HG03196 (cell line): Measurements from ENCODE around the gene SLC7A4.
A peak's percentile ranks its signal among the peaks of the same experiment; 100 is the strongest.
"Not testable (repeated sequence)": the region's sequence is repeated elsewhere in the genome, so short reads cannot be mapped to it uniquely, and the experiment has no call there.

ENCODE experiments used
- ATAC-seq: cut with Tn5 transposase; IDR thresholded peaks from one replicate; pipeline ENCODE4 v1.9.1; 2021; ENCODE audit not compliant: unreplicated experiment

Gene SLC7A4

GRCh38 chr22:21022955-21023614 lies 9.3 kb downstream of the SLC7A4 start:
- no peak for ATAC-seq

DNA sequence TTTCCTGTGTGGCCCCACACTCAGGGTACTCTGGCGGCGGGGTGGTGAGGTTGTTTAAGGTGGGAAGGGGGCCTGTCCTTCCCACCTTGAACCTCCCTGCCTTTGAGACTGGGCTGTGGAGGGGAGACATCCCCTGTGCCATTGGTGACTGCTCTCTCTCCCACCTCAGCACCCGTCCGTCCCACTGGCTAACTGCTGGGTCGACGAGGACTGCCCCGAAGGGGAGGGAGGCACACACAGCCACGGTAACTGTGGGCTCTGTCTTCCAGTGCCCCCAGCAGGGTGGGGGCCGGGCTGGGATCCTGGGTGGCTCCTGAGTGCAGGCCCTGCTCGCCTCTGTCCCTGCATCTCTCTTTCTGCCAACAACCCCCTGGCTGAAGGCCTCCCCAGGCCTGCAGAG lies 9.9 kb downstream of the SLC7A4 start:
- no peak for ATAC-seq

GRCh38 chr22:21020802-21021429 lies 11.4 kb downstream of the SLC7A4 start:
- ATAC-seq, result no peak

- ATAC-seq, result no peak
These were observed 14.0 kb downstream of the SLC7A4 start for GRCh38 chr22:21018314-21018713.

DNA sequence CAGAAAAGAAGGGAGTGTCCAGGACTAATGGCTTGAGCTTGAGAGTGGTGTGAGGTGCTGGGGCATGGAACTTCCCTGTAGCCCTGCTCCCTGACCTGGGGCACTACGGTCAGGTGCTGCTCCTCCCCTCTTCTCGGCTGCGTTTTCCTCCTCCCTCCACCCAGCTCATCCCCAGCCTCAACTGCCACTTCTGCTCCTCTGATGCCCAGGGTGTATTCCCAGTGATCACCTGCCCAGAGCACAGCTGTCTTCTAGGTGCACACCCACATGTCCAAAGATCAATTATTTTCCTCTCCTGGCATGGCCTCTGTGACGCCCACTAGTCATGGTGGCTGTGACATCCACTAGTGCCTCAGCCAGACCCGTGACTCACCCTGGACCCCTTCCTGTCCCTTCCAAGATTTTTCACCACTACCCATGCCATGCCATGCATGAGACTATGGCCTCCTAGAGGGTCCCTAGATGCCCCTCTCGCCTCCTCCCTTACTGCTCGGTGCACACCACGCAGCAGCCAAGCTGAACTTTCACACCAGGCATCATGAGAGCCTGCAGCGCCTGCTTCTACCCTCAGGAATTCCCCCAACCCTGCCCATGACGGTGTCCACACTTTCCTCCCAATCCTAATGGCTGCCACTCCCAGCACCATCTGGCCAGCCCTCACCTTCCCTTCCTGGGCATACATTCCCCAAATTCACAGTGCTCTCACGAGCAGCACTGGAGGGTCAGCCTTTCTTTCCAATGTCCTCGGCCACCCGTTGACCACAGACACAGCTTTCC lies 15.5 kb downstream of the SLC7A4 start:
- ATAC-seq, result no peak

GRCh38 chr22:21015466-21016006 lies 16.8 kb downstream of the SLC7A4 start:
- ATAC-seq, result no peak

GRCh38 chr22:21014726-21015465 lies 17.5 kb downstream of the SLC7A4 start, which contains the start of gene P2RX6:
Gene P2RX6, plus strand, starts transcription at chr22:21015165. Its CDS starts 10 bp downstream, at chr22:21015175.
- ATAC-seq, result no peak

DNA sequence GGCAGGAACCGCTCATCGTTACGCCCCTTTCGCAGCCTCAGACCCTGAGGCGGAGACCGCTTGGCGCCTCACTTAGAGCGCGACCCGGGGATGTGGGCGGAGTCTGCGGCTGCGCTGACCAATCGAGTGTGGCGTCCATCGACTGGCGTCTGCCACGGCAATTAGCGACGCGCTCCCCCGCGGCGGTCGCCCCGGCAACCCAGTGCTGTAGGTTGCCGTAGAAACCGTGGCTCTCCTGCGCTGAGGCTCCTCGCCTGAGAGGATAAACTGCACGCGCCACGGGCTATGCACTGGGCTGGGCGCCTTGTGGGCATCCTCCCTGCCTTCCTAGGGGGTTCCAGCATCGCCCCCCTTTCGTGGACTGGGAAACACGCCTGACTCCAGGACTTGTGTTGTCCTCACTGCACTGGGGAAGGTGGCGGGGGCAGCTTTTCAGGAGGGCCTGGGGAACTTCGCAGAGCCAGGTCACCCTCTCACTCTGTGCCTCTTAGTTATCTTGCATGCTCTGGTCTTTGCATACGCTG lies 18.1 kb downstream of the SLC7A4 start:
- ATAC-seq, result peak; percentile 73

GRCh38 chr22:21013657-21014201 lies 18.6 kb downstream of the SLC7A4 start:
- ATAC-seq, result peak; percentile 14

DNA sequence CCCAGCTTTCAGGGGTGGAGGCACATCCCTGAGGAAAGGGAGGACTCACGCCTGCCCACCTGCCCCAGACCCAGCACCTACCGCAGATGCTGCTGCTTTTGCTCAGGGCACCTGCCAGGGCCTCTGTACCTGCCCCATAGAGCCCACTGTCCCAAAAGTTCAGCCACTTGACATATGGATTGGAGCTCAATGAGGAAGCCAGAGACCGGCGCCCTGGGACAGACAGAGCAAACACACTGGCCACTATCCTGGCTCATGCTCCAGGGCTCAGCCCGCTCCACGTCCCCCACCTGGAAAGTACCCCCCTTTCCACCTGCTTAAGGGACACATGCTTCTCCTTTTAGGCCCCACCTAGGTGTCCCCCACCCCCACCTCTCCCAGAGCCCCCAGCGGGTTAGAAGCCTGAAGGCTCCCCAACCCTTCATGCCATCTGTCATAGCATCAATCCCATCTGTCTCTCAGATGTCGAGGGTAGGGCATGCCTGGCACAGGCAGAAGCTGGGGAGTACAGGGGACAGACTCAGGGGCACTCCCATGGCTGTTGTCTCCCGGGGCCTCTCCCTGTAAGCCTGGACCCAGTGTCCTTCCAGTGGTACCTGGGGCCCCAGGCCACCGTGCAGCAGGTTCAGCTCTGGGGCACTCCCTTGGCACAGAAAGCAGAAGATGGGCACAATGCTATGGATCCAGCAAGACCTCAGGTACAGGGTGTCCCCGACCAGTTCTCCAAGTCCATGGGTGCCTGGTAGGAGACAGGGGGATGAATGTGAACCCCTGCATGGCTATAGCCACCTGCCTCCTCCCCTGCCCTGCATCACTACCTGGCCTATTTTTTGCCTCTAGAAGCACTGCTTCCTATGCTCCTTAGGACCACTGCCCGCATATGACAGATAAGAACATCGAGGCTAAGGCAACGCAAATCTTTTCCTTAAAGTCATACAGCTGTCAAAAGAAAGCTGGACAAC lies 19.6 kb downstream of the SLC7A4 start:
- no peak for ATAC-seq

GRCh38 chr22:21010426-21011113 lies 21.8 kb downstream of the SLC7A4 start:
- ATAC-seq, result no peak

GRCh38 chr22:21009638-21010425 lies 22.5 kb downstream of the SLC7A4 start:
- ATAC-seq, result no peak

- not testable (repeated sequence) for ATAC-seq
These were observed 23.2 kb downstream of the SLC7A4 start for GRCh38 chr22:21009208-21009607.

DNA sequence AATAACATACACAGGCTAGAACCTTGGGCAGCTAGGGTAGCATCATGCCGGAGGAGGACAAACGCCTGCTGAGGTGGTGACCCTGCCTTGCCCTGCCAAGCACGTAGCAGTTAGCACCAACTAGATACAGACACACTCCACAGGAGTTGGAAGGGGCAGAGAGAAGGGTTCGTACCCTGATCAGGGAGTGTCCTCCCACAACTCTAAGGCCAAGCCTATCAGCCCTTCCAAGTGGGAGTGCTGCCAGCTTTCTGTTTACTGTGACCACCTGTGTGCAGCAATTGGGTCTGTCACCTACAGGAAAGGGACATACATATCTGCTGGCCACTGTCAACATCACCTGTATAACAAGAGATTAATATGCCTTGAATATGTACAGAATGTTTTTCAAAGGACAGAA lies 28.6 kb downstream of the SLC7A4 start:
- no peak for ATAC-seq

- peak; percentile 79 for ATAC-seq
These were observed 30.6 kb downstream of the SLC7A4 start, which contains the start of gene THAP7 for GRCh38 chr22:21001601-21002325. Gene THAP7, minus strand, starts transcription at chr22:21002118. Its CDS starts 207 bp downstream, at chr22:21001911.

DNA sequence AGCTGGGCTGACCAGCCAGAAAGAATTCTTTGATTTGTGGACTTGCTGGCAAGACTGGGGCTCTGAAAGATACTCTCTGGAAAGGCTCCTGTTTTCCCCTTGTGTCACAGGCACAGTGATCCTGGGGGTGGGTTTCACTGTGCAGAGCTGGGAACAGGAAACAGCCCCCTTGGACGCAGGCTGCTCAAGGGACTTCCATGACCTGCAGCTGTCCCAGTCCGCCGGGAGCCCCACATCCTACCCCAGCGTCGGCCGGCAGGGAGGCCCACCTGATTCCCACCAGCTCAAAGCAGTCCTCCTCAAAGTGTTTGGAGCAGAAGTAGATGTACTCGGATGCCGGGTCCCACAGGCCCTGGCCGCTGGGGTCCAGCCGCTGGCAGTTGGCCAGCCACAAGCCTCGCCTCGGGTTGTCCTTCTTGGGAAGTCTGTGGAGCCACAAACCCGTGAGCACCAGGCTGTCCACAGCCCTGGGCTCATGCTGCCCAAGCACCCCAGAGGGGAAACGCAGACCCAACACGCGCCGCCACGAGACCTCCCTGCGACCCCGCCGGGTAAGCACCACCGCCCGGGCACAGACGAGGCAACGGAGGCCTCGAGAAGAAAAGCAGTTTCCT lies 31.3 kb downstream of the SLC7A4 start:
- peak; percentile 2 for ATAC-seq
